GM12875 (cell line): Measurements from ENCODE around the gene TNFRSF1B.

ENCODE experiments used
- H3K4me3 ChIP-seq: one replicate; pipeline ENCODE4 v1.5.1; 2011; ENCODE audit warnings: low read depth, low read length, control low read depth
- TF ChIP-seq, protein P1 (sequence below): IDR thresholded peaks from 2 replicates; pipeline ENCODE4 v1.5.1; 2011; ENCODE audit warnings: low read depth, mild to moderate bottlenecking, control low read depth, inconsistent platforms, low read length, moderate library complexity, borderline replicate concordance; ENCODE audit not compliant: insufficient read depth

Gene TNFRSF1B

DNA sequence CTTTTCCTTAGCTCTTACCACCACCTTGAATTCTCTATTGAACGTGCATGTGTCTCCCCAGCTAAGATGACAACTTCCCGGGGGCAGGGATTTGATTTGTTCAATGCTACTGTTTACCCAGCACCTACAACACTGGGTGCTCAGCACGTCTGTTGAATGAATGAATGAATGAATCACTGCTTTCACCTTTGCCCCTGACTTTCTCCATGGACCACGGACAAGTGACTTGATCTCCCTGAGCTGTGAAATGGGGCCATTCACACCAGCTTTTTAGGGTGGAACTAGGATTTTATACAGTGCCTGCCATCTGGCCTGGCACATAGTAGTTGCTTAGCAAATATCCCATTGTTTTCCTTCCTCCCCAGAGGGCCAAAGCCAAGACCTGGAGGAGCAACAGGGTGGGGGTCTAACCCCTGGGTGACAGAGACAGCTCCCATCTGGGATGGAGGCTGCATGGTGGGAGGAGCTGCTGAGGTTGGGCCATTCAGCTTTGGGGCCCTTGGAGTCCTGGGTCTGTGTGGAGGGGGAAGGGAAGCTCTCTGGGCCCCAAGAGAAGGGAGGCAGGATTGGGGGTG lies 15.7 kb downstream of the TNFRSF1B start:
- TF ChIP-seq, protein P1, sequence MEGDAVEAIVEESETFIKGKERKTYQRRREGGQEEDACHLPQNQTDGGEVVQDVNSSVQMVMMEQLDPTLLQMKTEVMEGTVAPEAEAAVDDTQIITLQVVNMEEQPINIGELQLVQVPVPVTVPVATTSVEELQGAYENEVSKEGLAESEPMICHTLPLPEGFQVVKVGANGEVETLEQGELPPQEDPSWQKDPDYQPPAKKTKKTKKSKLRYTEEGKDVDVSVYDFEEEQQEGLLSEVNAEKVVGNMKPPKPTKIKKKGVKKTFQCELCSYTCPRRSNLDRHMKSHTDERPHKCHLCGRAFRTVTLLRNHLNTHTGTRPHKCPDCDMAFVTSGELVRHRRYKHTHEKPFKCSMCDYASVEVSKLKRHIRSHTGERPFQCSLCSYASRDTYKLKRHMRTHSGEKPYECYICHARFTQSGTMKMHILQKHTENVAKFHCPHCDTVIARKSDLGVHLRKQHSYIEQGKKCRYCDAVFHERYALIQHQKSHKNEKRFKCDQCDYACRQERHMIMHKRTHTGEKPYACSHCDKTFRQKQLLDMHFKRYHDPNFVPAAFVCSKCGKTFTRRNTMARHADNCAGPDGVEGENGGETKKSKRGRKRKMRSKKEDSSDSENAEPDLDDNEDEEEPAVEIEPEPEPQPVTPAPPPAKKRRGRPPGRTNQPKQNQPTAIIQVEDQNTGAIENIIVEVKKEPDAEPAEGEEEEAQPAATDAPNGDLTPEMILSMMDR = no peak
- no peak overlapping the region for H3K4me3 ChIP-seq

DNA sequence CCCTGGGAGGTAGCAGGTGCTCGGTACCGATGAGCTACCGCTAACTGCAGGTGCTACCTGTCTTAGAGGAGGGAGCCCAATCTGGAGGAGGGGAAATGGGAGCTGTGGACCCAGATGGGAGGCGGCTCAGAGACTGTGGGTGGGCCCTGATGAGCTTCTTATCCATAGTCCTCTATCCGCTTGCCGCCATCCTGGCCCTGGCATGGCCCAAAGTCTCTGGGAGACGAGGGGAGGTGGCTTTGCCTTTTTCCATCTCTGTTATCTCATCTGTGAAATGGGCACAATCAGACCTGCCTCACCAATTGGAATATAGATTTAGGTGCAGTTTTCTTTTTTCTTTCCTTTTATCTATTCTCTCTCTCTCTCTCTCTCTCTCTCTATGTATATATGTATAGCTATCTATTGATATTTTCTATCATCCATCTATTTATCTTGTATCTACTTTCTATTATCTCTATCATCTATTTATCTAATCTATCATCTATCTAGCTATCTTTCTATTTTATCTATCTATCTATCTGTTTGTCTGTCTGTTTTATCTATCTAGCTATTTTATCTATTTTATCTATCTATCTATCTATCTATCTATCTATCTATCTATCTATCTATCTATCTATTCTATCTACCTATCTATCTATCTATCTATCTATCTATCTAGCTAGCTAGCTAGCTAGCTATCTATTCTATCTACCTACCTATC lies 16.5 kb downstream of the TNFRSF1B start:
- TF ChIP-seq, protein P1 = no peak
- H3K4me3 ChIP-seq = no peak overlapping the region

DNA sequence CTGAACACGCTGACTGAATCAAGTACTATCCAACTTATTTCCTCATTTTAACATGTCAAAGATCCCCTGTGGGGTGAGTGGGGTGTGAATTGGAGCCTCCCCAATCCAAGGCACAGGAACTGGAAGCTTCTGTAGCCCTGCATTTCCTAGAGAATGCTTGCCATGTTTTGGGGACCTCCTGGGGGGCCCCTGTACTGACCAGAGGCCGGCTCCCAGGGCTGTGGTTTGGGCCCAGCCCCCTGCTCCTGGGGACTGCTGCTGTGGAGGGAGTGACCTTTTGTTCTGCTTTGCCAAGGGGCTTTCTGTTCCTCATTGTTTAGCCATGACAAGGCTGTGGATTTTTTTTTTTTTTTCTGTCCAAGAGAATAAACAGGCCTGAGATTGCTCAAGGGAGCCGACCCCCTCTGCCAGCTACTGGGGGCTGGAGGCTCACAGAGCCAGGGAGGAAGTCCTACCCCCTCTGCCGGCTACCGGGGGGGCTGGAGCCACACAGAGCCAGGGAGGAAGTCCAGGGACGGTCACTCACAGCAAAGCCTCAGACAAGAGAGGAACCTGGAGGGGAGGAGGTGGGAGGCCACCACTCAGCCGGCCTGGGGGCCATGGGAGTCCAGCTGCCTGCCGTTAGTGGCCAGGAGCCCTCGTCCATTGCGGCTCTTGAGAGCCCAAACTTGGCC lies 17.4 kb downstream of the TNFRSF1B start:
- H3K4me3 ChIP-seq = no peak overlapping the region

DNA sequence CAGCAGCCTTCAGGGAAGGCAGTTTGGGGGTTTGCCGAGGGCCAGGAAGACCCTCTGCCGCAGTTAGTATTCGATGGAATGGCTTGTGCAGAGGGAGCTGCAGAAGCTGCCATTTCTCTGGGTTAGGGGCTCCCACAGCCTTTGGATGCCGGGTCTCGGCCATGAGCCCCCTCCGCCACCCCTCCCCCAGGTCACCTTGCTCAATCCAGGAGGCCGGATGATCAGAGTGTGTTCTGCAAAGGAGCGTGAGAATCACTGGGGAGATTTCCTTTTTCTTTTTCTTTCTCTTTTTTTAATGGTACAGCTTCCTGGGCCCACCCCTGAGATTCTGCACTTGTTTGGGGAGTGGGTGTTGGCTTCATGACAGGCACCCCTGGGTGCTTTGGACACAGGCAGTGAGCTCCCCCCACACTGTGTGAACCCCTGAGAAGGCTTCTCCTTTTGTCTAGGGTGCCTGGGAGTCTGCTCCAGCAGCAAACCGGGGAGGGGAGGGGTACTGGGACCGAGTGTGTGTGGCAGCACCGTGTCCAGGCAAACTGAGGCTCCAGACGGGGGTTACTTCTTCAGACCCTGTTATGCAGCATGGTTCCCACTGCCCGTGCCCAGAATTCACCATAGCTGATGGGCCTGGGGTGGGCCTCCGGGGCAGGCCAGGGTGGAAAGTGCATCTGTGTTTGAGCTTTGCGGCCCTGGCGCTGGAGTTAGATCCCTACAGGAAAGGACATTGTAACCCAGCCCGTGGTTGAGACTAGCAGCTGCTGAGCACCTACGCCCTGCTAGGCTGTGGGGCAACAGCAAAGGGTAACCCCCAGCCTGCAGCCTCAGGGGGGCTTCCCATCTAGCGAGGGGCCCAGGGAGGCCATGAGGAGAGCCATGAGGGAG lies 18.5 kb downstream of the TNFRSF1B start:
- no peak overlapping the region for H3K4me3 ChIP-seq

More for the DNA sequence above, 17.4 kb downstream of the TNFRSF1B start:
- TF ChIP-seq, protein P1 = peak; percentile 15; the same call in 1 of the 2 replicates

DNA sequence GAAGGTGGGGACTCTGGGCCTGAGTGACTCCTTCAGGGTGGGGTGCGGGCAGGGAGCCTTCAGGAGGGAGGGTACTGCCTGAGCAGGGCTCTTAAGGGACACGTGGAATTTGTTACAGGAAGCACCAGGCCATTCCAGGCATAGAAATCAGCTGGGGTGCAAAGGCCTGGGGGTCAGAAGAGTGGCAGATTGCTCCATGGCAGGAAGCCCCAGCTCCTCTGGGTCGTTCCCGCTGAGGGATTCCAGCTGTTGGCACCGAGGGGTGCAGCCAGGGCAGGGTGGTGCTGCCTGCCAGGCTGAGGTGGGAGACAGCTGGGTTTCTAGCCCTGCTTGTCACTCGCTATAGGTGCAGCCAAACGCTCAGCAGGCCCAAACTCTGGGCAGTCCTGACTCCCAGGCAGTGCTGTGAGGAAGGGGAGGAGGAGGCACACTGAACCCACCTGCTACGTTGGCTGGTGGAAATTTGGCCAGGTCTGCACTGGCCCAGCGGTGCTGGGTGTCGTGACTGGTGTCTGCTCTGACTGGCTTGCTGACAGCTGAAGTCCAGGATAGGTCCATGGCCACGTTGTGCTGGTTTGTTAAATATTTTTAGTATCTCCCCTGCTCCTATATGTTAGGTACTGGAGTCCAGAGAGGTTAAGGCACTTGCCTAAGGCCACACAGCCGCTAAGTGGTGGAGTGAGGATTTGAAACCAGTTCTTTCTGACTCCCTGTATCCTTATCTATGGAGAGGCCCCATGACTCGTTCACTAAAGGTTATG lies 19.3 kb downstream of the TNFRSF1B start:
- TF ChIP-seq, protein P1 = no peak
- H3K4me3 ChIP-seq = no peak overlapping the region

More for the DNA sequence above, 18.5 kb downstream of the TNFRSF1B start:
- TF ChIP-seq, protein P1 = no peak

DNA sequence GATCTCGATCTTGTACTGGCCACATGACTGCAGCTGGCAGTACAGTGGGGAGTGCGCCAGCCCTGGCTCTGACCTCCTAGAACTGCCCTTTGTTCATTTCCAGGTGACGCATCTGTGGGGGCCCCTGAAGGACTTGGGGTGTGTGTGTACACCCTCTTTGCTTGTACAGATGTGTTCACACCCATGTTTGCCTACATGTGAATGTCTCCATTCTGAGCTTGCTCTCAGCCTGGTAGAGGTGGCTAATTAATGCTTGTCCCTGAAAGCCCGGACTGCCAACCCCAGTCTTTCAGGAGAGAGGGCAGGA lies 19.8 kb downstream of the TNFRSF1B start:
- H3K4me3 ChIP-seq = no peak overlapping the region

More for the DNA sequence above, 19.8 kb downstream of the TNFRSF1B start:
- TF ChIP-seq, protein P1 = no peak
